Measurements from ENCODE around the gene NFKB1.

Gene NFKB1, protein sequence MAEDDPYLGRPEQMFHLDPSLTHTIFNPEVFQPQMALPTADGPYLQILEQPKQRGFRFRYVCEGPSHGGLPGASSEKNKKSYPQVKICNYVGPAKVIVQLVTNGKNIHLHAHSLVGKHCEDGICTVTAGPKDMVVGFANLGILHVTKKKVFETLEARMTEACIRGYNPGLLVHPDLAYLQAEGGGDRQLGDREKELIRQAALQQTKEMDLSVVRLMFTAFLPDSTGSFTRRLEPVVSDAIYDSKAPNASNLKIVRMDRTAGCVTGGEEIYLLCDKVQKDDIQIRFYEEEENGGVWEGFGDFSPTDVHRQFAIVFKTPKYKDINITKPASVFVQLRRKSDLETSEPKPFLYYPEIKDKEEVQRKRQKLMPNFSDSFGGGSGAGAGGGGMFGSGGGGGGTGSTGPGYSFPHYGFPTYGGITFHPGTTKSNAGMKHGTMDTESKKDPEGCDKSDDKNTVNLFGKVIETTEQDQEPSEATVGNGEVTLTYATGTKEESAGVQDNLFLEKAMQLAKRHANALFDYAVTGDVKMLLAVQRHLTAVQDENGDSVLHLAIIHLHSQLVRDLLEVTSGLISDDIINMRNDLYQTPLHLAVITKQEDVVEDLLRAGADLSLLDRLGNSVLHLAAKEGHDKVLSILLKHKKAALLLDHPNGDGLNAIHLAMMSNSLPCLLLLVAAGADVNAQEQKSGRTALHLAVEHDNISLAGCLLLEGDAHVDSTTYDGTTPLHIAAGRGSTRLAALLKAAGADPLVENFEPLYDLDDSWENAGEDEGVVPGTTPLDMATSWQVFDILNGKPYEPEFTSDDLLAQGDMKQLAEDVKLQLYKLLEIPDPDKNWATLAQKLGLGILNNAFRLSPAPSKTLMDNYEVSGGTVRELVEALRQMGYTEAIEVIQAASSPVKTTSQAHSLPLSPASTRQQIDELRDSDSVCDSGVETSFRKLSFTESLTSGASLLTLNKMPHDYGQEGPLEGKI

DNA sequence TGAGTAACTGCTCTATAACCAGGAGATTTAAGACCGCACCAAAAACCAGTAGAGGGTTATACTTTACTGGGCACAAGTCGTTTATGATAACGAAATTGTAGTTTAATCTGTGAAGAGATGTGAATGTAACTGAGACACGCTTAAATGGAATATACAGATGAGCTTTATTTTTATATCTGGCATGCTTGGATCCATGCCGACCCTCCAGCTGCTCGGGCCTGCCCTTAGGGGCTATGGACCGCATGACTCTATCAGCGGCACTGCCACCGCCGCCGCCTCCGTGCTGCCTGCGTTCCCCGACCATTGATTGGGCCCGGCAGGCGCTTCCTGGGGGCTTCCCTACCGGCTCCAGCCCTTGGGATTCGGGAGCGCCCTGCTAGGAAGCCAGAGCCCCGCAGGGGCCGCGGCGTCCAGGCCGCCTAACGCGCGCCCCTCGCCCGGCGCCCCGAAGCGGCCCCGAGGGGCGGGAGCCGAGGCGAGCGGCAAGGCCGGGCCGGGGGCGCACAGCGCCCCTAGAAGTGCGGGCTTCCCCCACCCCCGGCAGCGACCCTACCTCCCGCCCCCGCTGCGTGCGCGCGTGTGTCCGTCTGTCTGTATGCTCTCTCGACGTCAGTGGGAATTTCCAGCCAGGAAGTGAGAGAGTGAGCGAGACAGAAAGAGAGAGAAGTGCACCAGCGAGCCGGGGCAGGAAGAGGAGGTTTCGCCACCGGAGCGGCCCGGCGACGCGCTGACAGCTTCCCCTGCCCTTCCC, at the start of gene NFKB1:
NFKB1 (plus strand) TSS at position 664 of the 751 bp plus-strand sequence. CDS start 24,160 bp downstream, outside the sequence.
- DNase-seq (ENCODE audit: extremely low spot score): peak; percentile 33
- ChIA-PET POLR2A (interaction anchor here (0.9 to 1.8 kb wide), 6 partner anchors 10 to 368 kb away, joined by 3 to 10 read pairs (median 4); partner anchors contain the start of genes CISD2 and UBE2D3), CTCF (interaction anchor here (0.6 kb wide), 1 partner anchor 517 kb away, joined by 3 read pairs; no protein-coding TSS in a partner anchor)
- no peak for TF ChIP-seq ZNF384 (IDR thresholded peaks at IDR 0.05)
- TF ChIP-seq L3MBTL2 (conservative IDR thresholded peaks at IDR 0.05): peak; percentile 19; the same call in 1 of the 2 replicates

GRCh38 chr4:102452854-102453253, 48.3 kb upstream of the NFKB1 start:
- ChIA-PET POLR2A (no interaction called here), CTCF (no interaction called here)
- no peak for TF ChIP-seq TARDBP (IDR thresholded peaks at IDR 0.05)
- TF ChIP-seq ARNT (IDR thresholded peaks at IDR 0.05): no peak
- TF ChIP-seq SUZ12 (IDR thresholded peaks at IDR 0.05): no peak
- no peak for TF ChIP-seq BHLHE40 (IDR thresholded peaks at IDR 0.05; ENCODE audit: borderline replicate concordance)
- no peak for TF ChIP-seq FOXK2 (IDR thresholded peaks at IDR 0.05)
- TF ChIP-seq PKNOX1 (IDR thresholded peaks at IDR 0.05): no peak
- no peak for TF ChIP-seq LEF1 (IDR thresholded peaks at IDR 0.05; ENCODE audit: borderline replicate concordance)
- TF ChIP-seq CTBP1 (IDR thresholded peaks at IDR 0.05; ENCODE audit: borderline replicate concordance): no peak
- DNase-seq (ENCODE audit: extremely low spot score): no peak

DNA sequence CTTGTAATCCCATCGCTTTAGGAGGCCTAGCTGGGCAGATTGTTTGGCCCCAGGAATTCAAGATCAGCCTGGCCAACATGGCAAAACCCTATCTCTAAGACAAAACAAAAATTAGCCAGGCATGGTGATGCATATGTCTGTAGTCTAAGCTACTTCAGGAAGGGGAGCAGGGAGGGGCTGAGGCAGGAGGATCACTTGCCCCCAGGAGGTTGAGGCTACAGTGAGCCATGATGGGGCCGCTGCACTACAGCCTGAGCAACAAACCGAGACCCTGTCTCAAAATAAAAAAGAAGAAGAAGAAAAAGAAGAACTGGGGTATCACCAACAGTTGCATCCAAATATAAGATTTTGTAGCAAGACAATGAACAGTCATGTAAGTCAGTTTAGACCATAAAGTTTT, 47.3 kb upstream of the NFKB1 start:
- ChIA-PET CTCF (interaction anchor here (1.0 kb wide), 1 partner anchor 34 kb away, joined by 4 read pairs; no protein-coding TSS in a partner anchor), POLR2A (no interaction called here)
- DNase-seq (ENCODE audit: extremely low spot score): no peak
- TF ChIP-seq L3MBTL2 (conservative IDR thresholded peaks at IDR 0.05): no peak
- TF ChIP-seq HDGF (IDR thresholded peaks at IDR 0.05; ENCODE audit: borderline replicate concordance): no peak
- no peak for TF ChIP-seq SP1 (IDR thresholded peaks at IDR 0.05)
- no peak for TF ChIP-seq TARDBP (IDR thresholded peaks at IDR 0.05)
- no peak for TF ChIP-seq FOXK2 (IDR thresholded peaks at IDR 0.05)
- TF ChIP-seq ARNT (IDR thresholded peaks at IDR 0.05): no peak
- TF ChIP-seq PKNOX1 (IDR thresholded peaks at IDR 0.05): no peak
- no peak for TF ChIP-seq ZNF384 (IDR thresholded peaks at IDR 0.05)
- no peak for TF ChIP-seq FOXA1 (IDR thresholded peaks at IDR 0.05)

- CTCF ChIA-PET: interaction anchor here (1.0 kb wide), 2 partner anchors 27 to 34 kb away, joined by 4 read pairs; no protein-coding TSS in a partner anchor
- DNase-seq (ENCODE audit: extremely low spot score): no peak
- POLR2A ChIA-PET: no interaction called here
- TF ChIP-seq FOXM1 (IDR thresholded peaks at IDR 0.05; ENCODE audit: borderline replicate concordance) (no peak), FOXA1 (IDR thresholded peaks at IDR 0.05) (no peak), HDGF (IDR thresholded peaks at IDR 0.05; ENCODE audit: borderline replicate concordance) (no peak), ARNT (IDR thresholded peaks at IDR 0.05) (no peak)
Observed at GRCh38 chr4:102454268-102454667, 46.9 kb upstream of the NFKB1 start.

GRCh38 chr4:102454981-102455685, 46.0 kb upstream of the NFKB1 start:
- TF ChIP-seq SUZ12 (IDR thresholded peaks at IDR 0.05) (no peak), CTBP1 (IDR thresholded peaks at IDR 0.05; ENCODE audit: borderline replicate concordance) (no peak), SP1 (IDR thresholded peaks at IDR 0.05) (no peak), FOXK2 (IDR thresholded peaks at IDR 0.05) (no peak), ELF4 (IDR thresholded peaks at IDR 0.05) (no peak)
- ChIA-PET CTCF (interaction anchor here (1.0 kb wide), 1 partner anchor 27 kb away, joined by 4 read pairs; no protein-coding TSS in a partner anchor), POLR2A (no interaction called here)
- no peak for DNase-seq (ENCODE audit: extremely low spot score)

DNA sequence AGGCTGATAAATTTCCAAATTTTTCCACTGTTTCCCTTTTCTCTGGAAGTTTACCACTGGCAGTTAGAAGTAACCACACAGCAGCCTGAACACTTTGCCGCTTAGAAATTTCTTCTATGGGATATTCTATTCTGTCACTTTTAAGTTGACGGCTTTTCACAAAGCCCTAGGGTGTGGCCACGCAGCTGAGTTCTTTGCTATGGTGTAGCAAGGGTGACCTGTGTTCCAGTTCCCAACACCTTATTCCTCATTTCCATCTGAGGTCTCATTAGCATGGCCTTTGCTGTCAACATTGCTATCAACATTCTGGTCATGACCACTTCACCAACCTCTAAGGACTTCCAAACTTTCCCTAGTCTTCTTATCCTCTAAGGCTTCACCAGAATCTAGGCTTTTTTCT, 45.4 kb upstream of the NFKB1 start:
- no peak for TF ChIP-seq CTBP1 (IDR thresholded peaks at IDR 0.05; ENCODE audit: borderline replicate concordance)
- TF ChIP-seq ARNT (IDR thresholded peaks at IDR 0.05): no peak
- CTCF ChIA-PET: no interaction called here
- POLR2A ChIA-PET: no interaction called here
- DNase-seq (ENCODE audit: extremely low spot score): no peak
